K562 (cell line): ENCODE data around the gene TESK2. TPM values are rescaled to one million over a fixed set of nuclear protein-coding genes. Genes with fewer than 3 reads are reported as not detected.
A peak's percentile ranks its signal among the peaks of the same experiment; 100 is the strongest.

Experiments used
- ATAC-seq: fragments of 200-7000 bp; cut with Tn5 transposase; 3 replicates; pipeline ENCODE4 v1.9.1; 2020; ENCODE audit warnings: moderate library complexity
- BruUV-seq: library from RNA; stranded (reverse); fragments of 400-500 nt; replicated peaks from 2 replicates; lab custom pipeline; 2021; lab: Mats Ljungman, UMichigan
- CTCF ChIA-PET: fragments of 300-600 bp; formaldehyde crosslinking; extraction: SDS; loops from one replicate; lab custom pipeline; 2021; ENCODE audit warnings: low intra/inter-chr PET ratio; lab: Yijun Ruan, JAX
- POLR2A ChIA-PET: fragments of 300-600, 350-650 bp; sonication (Branson Sonifier 250); formaldehyde crosslinking; extraction: SDS; loops from one replicate; lab custom pipeline; 2021; ENCODE audit warnings: antibody characterized with exemption, inconsistent platforms; lab: Yijun Ruan, JAX
- DNase-seq, 4 experiments: peaks; one replicate each; pipeline versions ENCODE4 v3.0.0 to v3.0.0-alpha.2; 2011 to 2018; ENCODE audit warnings: low spot score in 3 of 4, mixed read lengths in 3 of 4; ENCODE audit errors: extremely low read depth in 1 of 4
- FAIRE-seq: peaks from 2 replicates; lab custom pipeline; 2011; peaks lifted over from hg19 to GRCh38; lab: Jason Lieb, UNC
- H2AFZ ChIP-seq: 2 replicates; pipeline ENCODE4 v1.6.0; 2011; ENCODE audit warnings: low read depth, low read length, control low read depth, inconsistent platforms
- H3K27ac ChIP-seq: fragments of 200-600 bp; 3 replicates; pipeline ENCODE4 v1.8.0; 2011; ENCODE audit warnings: low read depth, mild to moderate bottlenecking, control low read depth, inconsistent platforms, low read length, moderate library complexity, mixed read lengths; ENCODE audit errors: extremely low read depth
- H3K27me3 ChIP-seq, 2 experiments: fragments of 300-600 bp in 1 of 2; 2 replicates in 1 of 2; 3 replicates in 1 of 2; pipeline versions ENCODE4 v1.6.0 to v1.8.0; 2011; ENCODE audit warnings: inconsistent platforms in 2 of 2, low read length in 2 of 2, mild to moderate bottlenecking in 1 of 2, mixed read lengths in 1 of 2, moderate library complexity in 1 of 2; ENCODE audit not compliant: control insufficient read depth in 2 of 2, insufficient read depth in 2 of 2
- H3K36me3 ChIP-seq: fragments of 300-600 bp; 3 replicates; pipeline ENCODE4 v1.8.0; 2011; ENCODE audit warnings: mild to moderate bottlenecking, low read length, inconsistent platforms; ENCODE audit not compliant: control insufficient read depth, insufficient read depth
- H3K4me1 ChIP-seq, 2 experiments: fragments of 200-600 bp in 1 of 2; replicated peaks in 1 of 2; 2 replicates in 1 of 2; 3 replicates in 1 of 2; pipeline versions ENCODE4 v1.5.1 to v1.8.0; 2011; ENCODE audit warnings: inconsistent platforms in 2 of 2, low read length in 2 of 2, mild to moderate bottlenecking in 1 of 2, mixed read lengths in 1 of 2, moderate library complexity in 1 of 2; ENCODE audit not compliant: control insufficient read depth in 2 of 2, insufficient read depth in 2 of 2
- H3K4me2 ChIP-seq: 2 replicates; pipeline ENCODE4 v1.6.1; 2011; ENCODE audit warnings: low read length, control low read depth, inconsistent platforms, mixed read lengths; ENCODE audit not compliant: insufficient read depth
- H3K4me3 ChIP-seq: fragments of 200-600 bp; sonication (generic), shearing (Covaris generic); 2 replicates; pipeline ENCODE4 v1.5.1; 2016; ENCODE audit warnings: control low read depth, inconsistent platforms
- H3K79me2 ChIP-seq: fragments of 200-600 bp; 3 replicates; pipeline ENCODE4 v1.8.0; 2011; ENCODE audit warnings: low read length, inconsistent platforms; ENCODE audit not compliant: control insufficient read depth, insufficient read depth
- H3K9ac ChIP-seq, 2 experiments: 2 replicates each; pipeline versions ENCODE4 v1.6.0 to v1.6.1; 2011; ENCODE audit warnings: low read depth in 2 of 2, low read length in 2 of 2, control low read depth in 1 of 2, inconsistent platforms in 1 of 2, mild to moderate bottlenecking in 1 of 2, mixed read lengths in 1 of 2; ENCODE audit not compliant: insufficient read depth in 1 of 2
- H3K9me1 ChIP-seq: one replicate; pipeline ENCODE4 v1.6.0; 2011; ENCODE audit warnings: inconsistent platforms, mild to moderate bottlenecking, low read length, moderate library complexity; ENCODE audit not compliant: control insufficient read depth, insufficient read depth
- H3K9me3 ChIP-seq: replicated peaks from 2 replicates; pipeline ENCODE4 v1.5.1; 2011; ENCODE audit warnings: low read depth, low read length, inconsistent platforms; ENCODE audit not compliant: control insufficient read depth, insufficient read depth
- H4K20me1 ChIP-seq: replicated peaks from 2 replicates; pipeline ENCODE4 v1.6.1; 2011; ENCODE audit warnings: low read length, inconsistent platforms, mixed read lengths; ENCODE audit not compliant: control insufficient read depth, insufficient read depth
- CEBPG ChIP-seq, 3 experiments: fragments of 200-800 bp in 1 of 3; sonication (Bioruptor generic) in 1 of 3; sonication (generic) in 1 of 3; formaldehyde crosslinking in 1 of 3; IDR thresholded peaks in 2 of 3; conservative IDR thresholded peaks in 1 of 3; 2 replicates each; pipeline versions ENCODE4 v1.6.1 to v1.8.0; 2016 to 2022; ENCODE audit warnings: missing compliant biosample characterization in 2 of 3, missing genetic modification characterization in 2 of 3, mild to moderate bottlenecking in 1 of 3, missing genetic modification reagents in 1 of 3
- CREM ChIP-seq: IDR thresholded peaks from 2 replicates; pipeline ENCODE4 v1.6.1; 2014; ENCODE audit warnings: antibody characterized with exemption, low read depth
- EWSR1 ChIP-seq: fragments of 450-650 bp; IDR thresholded peaks from 2 replicates; pipeline ENCODE4 v1.6.1; 2018; ENCODE audit warnings: borderline replicate concordance, mild to moderate bottlenecking, low read depth, moderate library complexity; ENCODE audit not compliant: partially characterized antibody
- FOXA1 ChIP-seq: fragments of 450-650 bp; IDR thresholded peaks from 2 replicates; pipeline ENCODE4 v1.6.1; 2016; ENCODE audit warnings: mild to moderate bottlenecking, borderline replicate concordance
- PML ChIP-seq: IDR thresholded peaks from 2 replicates; pipeline ENCODE4 v1.6.1; 2012; ENCODE audit warnings: low read length, inconsistent platforms
- ZNF384 ChIP-seq: IDR thresholded peaks from 2 replicates; pipeline ENCODE4 v1.6.1; 2012; ENCODE audit warnings: low read depth, low read length, improper control_type of control experiment
- WGBS: fragments of 100-300 bp; shearing (Covaris generic); methylation state at CpG from one replicate; pipeline ENCODE4 v1.1.6; 2016; ENCODE audit warnings: low coverage, mixed read lengths; ENCODE audit not compliant: insufficient coverage; ENCODE audit errors: missing lambda C conversion rate; 5-methylcytosine and 5-hydroxymethylcytosine counted together
- in situ Hi-C: fragments of 300-500 bp; cut with MboI; formaldehyde crosslinking; loops from 4 replicates; pipeline ENCODE4 v1.15.0; 2018; ENCODE audit warnings: inconsistent platforms, mixed read lengths
- intact Hi-C: fragments of 100-400 bp; cut with micrococcal nuclease; formaldehyde crosslinking; loops from 2 replicates; pipeline ENCODE4 v1.14.2; 2022
- polyA plus RNA-seq, 8 experiments: library from polyadenylated mRNA; depleted of rRNA in 4 of 8; stranded (reverse) in 5 of 8; unstranded in 3 of 8; fragments of >200 nt; fragmentation: Nextera tagmentation in 2 of 8; fragmentation: Illumina TruSeq in 1 of 8; extraction: Ambion mirVana in 2 of 8; extraction: Trizol in 1 of 8; gene quantifications; 2 replicates each; pipeline versions ENCODE4 v1.2.1 to v1.2.3, GENCODE V29; 2011 to 2014; ENCODE audit warnings: inconsistent platforms in 1 of 8, missing spikeins in 1 of 8
- total RNA-seq, 7 experiments: library from RNA; depleted of rRNA in 6 of 7; stranded (reverse); fragments of >200 nt in 6 of 7; fragmentation: Illumina TruSeq in 2 of 7; extraction: Trizol in 2 of 7; gene quantifications; 2 replicates each; pipeline versions ENCODE4 v1.2.1 to v1.2.3, GENCODE V29; 2011 to 2021; ENCODE audit warnings: low replicate concordance in 1 of 7

Gene TESK2
- total and polyA plus RNA-seq, 9 of the 15 experiments (the other 6 are each of a cell fraction or from before 2014, with no cell fraction given): 1.6 to 5.3 (median 3.7) TPM

- intact Hi-C loops (no loop called here), in situ Hi-C loops (no loop called here)
- no peaks in the 10 kb centered on the region for H3K4me1 ChIP-seq
- no peaks in the 10 kb centered on the region for H3K9me3 ChIP-seq
- DNase-seq (no peak), FAIRE-seq (no peak), ATAC-seq (no peak; the same call in 1 of the 3 replicates)
- no peaks in the 10 kb centered on the region for H3K9me1 ChIP-seq
- no peak overlapping the region for H3K4me3 ChIP-seq
- ChIA-PET POLR2A (interaction anchor here (0.5 to 1.7 kb wide), 2 partner anchors 9 to 1622 kb away, joined by 3 read pairs; no protein-coding TSS in a partner anchor), CTCF (no interaction called here)
- H2AFZ ChIP-seq: no peak overlapping the region
- H3K27ac ChIP-seq: no peak overlapping the region
- 77% methylated on average over 3 of the region's 3 CpGs for WGBS
- no TSS peak for BruUV-seq
- no peak for TF ChIP-seq FOXA1
- TF ChIP-seq CREM: no peak
- TF ChIP-seq EWSR1: no peak
- TF ChIP-seq ZNF384: peak; percentile 20; the same call in 1 of the 2 replicates
- peaks cover 0 to under 1% of the 10 kb centered on the region in 2 experiments; a peak in 1 of 5 replicates for H3K27me3 ChIP-seq
- H3K36me3 ChIP-seq: no peaks in the 10 kb centered on the region
- H4K20me1 ChIP-seq: no peaks in the 10 kb centered on the region
- H3K4me2 ChIP-seq: no peak overlapping the region
- H3K79me2 ChIP-seq: no peaks in the 10 kb centered on the region
- H3K9ac ChIP-seq: no peak overlapping the region
These were observed 96.6 kb downstream of the TESK2 start for GRCh38 chr1:45394342-45394741.

GRCh38 chr1:45393718-45394302 lies 97.2 kb downstream of the TESK2 start:
- H3K4me3 ChIP-seq: no peak overlapping the region
- in situ Hi-C loops: no loop called here
- ChIA-PET POLR2A (interaction anchor here (0.5 to 1.5 kb wide), 2 partner anchors 13 to 1622 kb away, joined by 3 to 4 read pairs; no protein-coding TSS in a partner anchor), CTCF (no interaction called here)
- H2AFZ ChIP-seq: no peak overlapping the region
- H3K27ac ChIP-seq: no peak overlapping the region
- no peaks in the 10 kb centered on the region for H3K79me2 ChIP-seq
- peaks cover 0 to 6% of the 10 kb centered on the region in 2 experiments; a peak in 2 of 5 replicates for H3K27me3 ChIP-seq
- H3K9me3 ChIP-seq: no peaks in the 10 kb centered on the region
- WGBS: 59% methylated on average over 5 of the region's 6 CpGs
- intact Hi-C loops: no loop called here
- no peak for FAIRE-seq
- H3K4me2 ChIP-seq: no peak overlapping the region
- DNase-seq: no peak
- H3K9me1 ChIP-seq: no peaks in the 10 kb centered on the region
- H3K9ac ChIP-seq: no peak overlapping the region
- BruUV-seq: no TSS peak
- 0 out of 3 replicates have a peak, but pooled peaks have one; percentile 21 for ATAC-seq
- H3K4me1 ChIP-seq: no peaks in the 10 kb centered on the region
- no peaks in the 10 kb centered on the region for H4K20me1 ChIP-seq
- H3K36me3 ChIP-seq: no peaks in the 10 kb centered on the region
- TF ChIP-seq CEBPG (CRISPR knock-in tag; IDR thresholded peaks at IDR 0.05): no peak
- 0 out of 4 replicates have a peak, but pooled peaks of 1 of the 2 experiments have one; percentile 21 for TF ChIP-seq CEBPG (tag; conservative IDR thresholded peaks at IDR 0.05 in 1 of 2, IDR thresholded peaks at IDR 0.05 in 1 of 2)
- no peak for TF ChIP-seq PML
- TF ChIP-seq, all 486 proteins: peak for 1
